ENCODE measurements around the gene PICALM. TPM values are rescaled to one million over a fixed set of nuclear protein-coding genes. Genes with fewer than 3 reads are reported as not detected.

PICALM gene
- total RNA-seq, 1 donor from 2014 or later, result 204 TPM

DNA sequence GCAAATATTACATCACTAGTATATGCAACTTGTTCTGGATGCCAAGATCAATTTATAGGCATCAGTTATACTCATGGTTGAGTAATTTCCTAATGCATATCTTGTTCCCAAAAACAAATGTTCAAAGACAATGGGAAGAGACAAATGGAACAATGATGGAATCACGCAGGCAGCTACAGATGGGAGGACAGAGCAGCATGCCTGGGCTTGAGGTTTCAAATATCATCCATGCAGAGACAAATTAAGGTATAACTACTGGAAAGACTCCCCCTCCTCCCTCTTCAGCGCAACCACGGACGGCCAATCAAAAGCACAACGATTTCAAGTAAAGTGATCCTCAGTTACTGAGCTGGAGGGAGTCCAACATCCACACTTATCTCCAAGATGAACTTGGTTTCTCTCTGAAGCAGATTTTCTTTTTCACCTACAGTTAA is 106.9 kb downstream of the PICALM start:
- H3K27ac Mint-ChIP-seq, result no peak overlapping the region
- no peak overlapping the region for H3K27ac ChIP-seq

GRCh38 chr11:85961130-85961529 is 107.8 kb downstream of the PICALM start:
- Histone ChIP-seq H3K4me1 (no peaks in the 10 kb centered on the region), H3K9ac (no peak overlapping the region), H3K4me2 (no peak overlapping the region), H3K79me2 (ENCODE audit: low read depth) (peaks cover 7% of the 10 kb centered on the region), H3K27ac (no peak overlapping the region), H3F3A (ENCODE audit: low read depth) (no peaks in the 10 kb centered on the region), H4K20me1 (ENCODE audit: low read depth) (no peaks in the 10 kb centered on the region), H3K4me3 (no peak overlapping the region), H2AFZ (replicated peaks) (no peak overlapping the region), H3K9me3 (ENCODE audit: low read depth) (no peaks in the 10 kb centered on the region), H3K27me3 (no peaks in the 10 kb centered on the region), H3K36me3 (peaks cover 16% of the 10 kb centered on the region)
- Mint-ChIP-seq H3K4me1 (peaks cover 6% of the 10 kb centered on the region), H3K4me3 (no peak overlapping the region), H3K9me3 (no peaks in the 10 kb centered on the region), H3K36me3 (peaks cover 46% of the 10 kb centered on the region), H3K27me3 (ENCODE audit: insufficient read depth, low read depth) (no peaks in the 10 kb centered on the region), H3K27ac (no peak overlapping the region)
- DNase-seq (ENCODE audit: low spot score), result no peak
- TF ChIP-seq EZH2 (IDR thresholded peaks at IDR 0.05), result no peak
- TF ChIP-seq CTCF (IDR thresholded peaks at IDR 0.05), result no peak
- TF ChIP-seq EZH2phosphoT487 (IDR thresholded peaks at IDR 0.05), result no peak

More for the DNA sequence above, 106.9 kb downstream of the PICALM start:
- no peak for DNase-seq (ENCODE audit: low spot score)
- Mint-ChIP-seq H3K36me3 (peaks cover 45% of the 10 kb centered on the region), H3K4me1 (peaks cover 6% of the 10 kb centered on the region), H3K9me3 (no peaks in the 10 kb centered on the region), H3K27me3 (ENCODE audit: insufficient read depth, low read depth) (no peaks in the 10 kb centered on the region), H3K4me3 (no peak overlapping the region)
- Histone ChIP-seq H3K4me3 (no peak overlapping the region), H3K9me3 (ENCODE audit: low read depth) (no peaks in the 10 kb centered on the region), H3K4me1 (no peaks in the 10 kb centered on the region), H3K9ac (no peak overlapping the region), H3K79me2 (ENCODE audit: low read depth) (peaks cover 13% of the 10 kb centered on the region), H3K4me2 (no peak overlapping the region), H2AFZ (replicated peaks) (no peak overlapping the region), H3K36me3 (peaks cover 19% of the 10 kb centered on the region), H3K27me3 (no peaks in the 10 kb centered on the region), H3F3A (ENCODE audit: low read depth) (no peaks in the 10 kb centered on the region), H4K20me1 (ENCODE audit: low read depth) (no peaks in the 10 kb centered on the region)
- no peak for TF ChIP-seq EZH2 (IDR thresholded peaks at IDR 0.05)

GRCh38 chr11:85960678-85961077 is 108.2 kb downstream of the PICALM start:
- no peak overlapping the region for H3K4me3 Mint-ChIP-seq
- Histone ChIP-seq H3K9ac (no peak overlapping the region), H3K79me2 (ENCODE audit: low read depth) (peaks cover 6% of the 10 kb centered on the region), H3K9me3 (ENCODE audit: low read depth) (no peaks in the 10 kb centered on the region), H3F3A (ENCODE audit: low read depth) (no peaks in the 10 kb centered on the region), H3K27me3 (no peaks in the 10 kb centered on the region), H3K4me1 (no peaks in the 10 kb centered on the region), H3K36me3 (peaks cover 16% of the 10 kb centered on the region), H2AFZ (replicated peaks) (no peak overlapping the region), H3K4me2 (no peak overlapping the region), H3K4me3 (no peak overlapping the region), H3K27ac (no peak overlapping the region), H4K20me1 (ENCODE audit: low read depth) (no peaks in the 10 kb centered on the region)
- no peaks in the 10 kb centered on the region for H3K27me3 Mint-ChIP-seq (ENCODE audit: insufficient read depth, low read depth)
- DNase-seq (ENCODE audit: low spot score), result no peak
- H3K4me1 Mint-ChIP-seq, result peaks cover 6% of the 10 kb centered on the region
- no peak overlapping the region for H3K27ac Mint-ChIP-seq
- H3K9me3 Mint-ChIP-seq, result no peaks in the 10 kb centered on the region
- no peak for TF ChIP-seq EZH2phosphoT487 (IDR thresholded peaks at IDR 0.05)
- no peak for TF ChIP-seq CTCF (IDR thresholded peaks at IDR 0.05)
- no peak for TF ChIP-seq EZH2 (IDR thresholded peaks at IDR 0.05)
- H3K36me3 Mint-ChIP-seq, result peaks cover 45% of the 10 kb centered on the region

DNA sequence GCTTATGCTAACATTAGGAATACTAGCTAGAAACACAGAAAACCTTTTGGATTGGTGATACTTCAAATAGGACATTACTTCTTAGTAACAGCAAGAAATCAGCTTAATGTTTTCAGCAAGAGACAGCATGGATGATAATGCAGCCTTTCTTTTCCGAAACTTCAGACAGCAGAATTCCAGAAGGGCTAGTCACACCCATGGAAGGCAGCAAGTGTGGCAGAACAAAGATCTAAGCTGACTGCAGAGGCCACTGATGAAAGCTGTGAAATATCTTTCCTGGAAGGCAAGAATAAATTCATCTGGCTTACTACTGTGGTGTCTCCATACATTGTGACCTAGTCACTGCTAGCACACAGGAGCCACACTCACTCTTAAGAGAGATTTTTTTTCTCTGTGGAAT is 113.4 kb downstream of the PICALM start:
- H3K9ac ChIP-seq, result no peak overlapping the region
- H3K4me1 ChIP-seq, result no peaks in the 10 kb centered on the region
- H3K27me3 ChIP-seq, result no peaks in the 10 kb centered on the region
- Mint-ChIP-seq H3K9me3 (peaks cover 2% of the 10 kb centered on the region), H3K27ac (no peak overlapping the region), H3K4me1 (no peaks in the 10 kb centered on the region), H3K27me3 (ENCODE audit: insufficient read depth, low read depth) (no peaks in the 10 kb centered on the region), H3K4me3 (no peak overlapping the region), H3K36me3 (peaks cover 40% of the 10 kb centered on the region)
- TF ChIP-seq CTCF (IDR thresholded peaks at IDR 0.05) (no peak), EZH2 (IDR thresholded peaks at IDR 0.05) (no peak), EZH2phosphoT487 (IDR thresholded peaks at IDR 0.05) (no peak)
- DNase-seq (ENCODE audit: low spot score), result no peak
- no peak overlapping the region for H3K4me3 ChIP-seq
- no peak overlapping the region for H3K4me2 ChIP-seq
- no peaks in the 10 kb centered on the region for H3K79me2 ChIP-seq (ENCODE audit: low read depth)
- no peaks in the 10 kb centered on the region for H4K20me1 ChIP-seq (ENCODE audit: low read depth)
- peaks cover 3% of the 10 kb centered on the region for H3F3A ChIP-seq (ENCODE audit: low read depth)
- no peak overlapping the region for H2AFZ ChIP-seq (replicated peaks)
- no peaks in the 10 kb centered on the region for H3K9me3 ChIP-seq (ENCODE audit: low read depth)
- peaks cover 12% of the 10 kb centered on the region for H3K36me3 ChIP-seq
- no peak overlapping the region for H3K27ac ChIP-seq

Measured in neural progenitor cell (in vitro differentiated cells).